LNCaP clone FGC (cell line): ENCODE measurements around the gene ELAPOR1.
A peak's percentile ranks its signal among the peaks of the same experiment; 100 is the strongest.

Experiments
- DNase-seq: peaks from one replicate; pipeline ENCODE4 v3.0.0-alpha.2; 2011; ENCODE audit warnings: low read depth
- H3K4me3 ChIP-seq: 2 replicates; pipeline ENCODE4 v1.5.1; 2011; ENCODE audit warnings: mild to moderate bottlenecking, low read depth, low read length, control low read depth
- TF ChIP-seq, protein P1 (sequence below): IDR thresholded peaks from 2 replicates; pipeline ENCODE4 v1.5.1; 2012; ENCODE audit warnings: mild to moderate bottlenecking; ENCODE audit not compliant: control insufficient read depth, insufficient read depth; ENCODE audit errors: extremely low read depth

ELAPOR1 gene

DNA sequence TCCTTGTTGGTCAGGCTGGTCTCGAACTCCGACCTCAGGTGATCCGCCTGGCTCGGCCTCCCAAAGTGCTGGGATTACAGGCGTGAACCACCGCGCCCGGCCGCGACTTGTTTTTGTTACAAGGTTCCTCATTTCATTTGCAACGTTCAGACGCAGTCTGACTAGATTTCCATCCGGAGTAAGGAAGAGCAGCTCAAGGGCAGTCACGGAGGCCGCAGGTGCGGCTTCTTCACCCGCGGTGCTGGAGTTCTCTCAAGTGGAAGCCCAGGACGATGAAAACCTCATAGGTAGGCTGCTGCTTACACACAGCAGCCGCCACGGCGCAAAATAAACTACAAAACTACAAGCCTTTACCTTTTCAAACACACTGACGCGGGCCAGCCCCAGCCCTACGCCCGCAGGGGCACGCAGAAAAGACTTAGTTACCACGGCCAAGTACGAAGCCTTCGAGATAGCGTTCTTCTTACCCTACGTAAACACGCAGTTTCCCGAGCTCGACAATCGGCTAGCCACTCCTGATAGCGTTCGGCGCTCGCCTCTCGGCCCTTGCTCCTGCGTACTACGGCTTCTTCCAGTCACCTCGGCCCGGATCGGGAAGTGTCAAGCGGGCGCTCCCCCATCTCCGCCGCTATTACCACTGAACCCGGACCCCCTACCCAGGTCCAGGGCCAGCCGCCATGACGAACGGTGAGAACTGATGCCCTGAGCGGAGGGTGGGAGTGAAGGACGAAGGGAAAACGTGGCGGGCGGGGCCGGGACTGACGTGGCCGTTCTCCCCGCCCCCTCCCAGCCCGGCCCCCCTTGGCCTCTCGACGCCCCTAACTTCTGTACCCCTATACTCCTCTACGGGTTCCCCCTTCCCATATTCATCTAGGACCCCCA lies 23.5 kb upstream of the ELAPOR1 start, which contains the start of gene TMEM167B:
TSS of gene TMEM167B (plus strand) at position 569 of the 882 bp plus-strand sequence. CDS start at position 678, 109 bp downstream.
- TF ChIP-seq, protein P1, sequence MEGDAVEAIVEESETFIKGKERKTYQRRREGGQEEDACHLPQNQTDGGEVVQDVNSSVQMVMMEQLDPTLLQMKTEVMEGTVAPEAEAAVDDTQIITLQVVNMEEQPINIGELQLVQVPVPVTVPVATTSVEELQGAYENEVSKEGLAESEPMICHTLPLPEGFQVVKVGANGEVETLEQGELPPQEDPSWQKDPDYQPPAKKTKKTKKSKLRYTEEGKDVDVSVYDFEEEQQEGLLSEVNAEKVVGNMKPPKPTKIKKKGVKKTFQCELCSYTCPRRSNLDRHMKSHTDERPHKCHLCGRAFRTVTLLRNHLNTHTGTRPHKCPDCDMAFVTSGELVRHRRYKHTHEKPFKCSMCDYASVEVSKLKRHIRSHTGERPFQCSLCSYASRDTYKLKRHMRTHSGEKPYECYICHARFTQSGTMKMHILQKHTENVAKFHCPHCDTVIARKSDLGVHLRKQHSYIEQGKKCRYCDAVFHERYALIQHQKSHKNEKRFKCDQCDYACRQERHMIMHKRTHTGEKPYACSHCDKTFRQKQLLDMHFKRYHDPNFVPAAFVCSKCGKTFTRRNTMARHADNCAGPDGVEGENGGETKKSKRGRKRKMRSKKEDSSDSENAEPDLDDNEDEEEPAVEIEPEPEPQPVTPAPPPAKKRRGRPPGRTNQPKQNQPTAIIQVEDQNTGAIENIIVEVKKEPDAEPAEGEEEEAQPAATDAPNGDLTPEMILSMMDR: no peak
- peak within 1 kb of the TSS; percentile 94 for H3K4me3 ChIP-seq
- peak; percentile 85 for DNase-seq

DNA sequence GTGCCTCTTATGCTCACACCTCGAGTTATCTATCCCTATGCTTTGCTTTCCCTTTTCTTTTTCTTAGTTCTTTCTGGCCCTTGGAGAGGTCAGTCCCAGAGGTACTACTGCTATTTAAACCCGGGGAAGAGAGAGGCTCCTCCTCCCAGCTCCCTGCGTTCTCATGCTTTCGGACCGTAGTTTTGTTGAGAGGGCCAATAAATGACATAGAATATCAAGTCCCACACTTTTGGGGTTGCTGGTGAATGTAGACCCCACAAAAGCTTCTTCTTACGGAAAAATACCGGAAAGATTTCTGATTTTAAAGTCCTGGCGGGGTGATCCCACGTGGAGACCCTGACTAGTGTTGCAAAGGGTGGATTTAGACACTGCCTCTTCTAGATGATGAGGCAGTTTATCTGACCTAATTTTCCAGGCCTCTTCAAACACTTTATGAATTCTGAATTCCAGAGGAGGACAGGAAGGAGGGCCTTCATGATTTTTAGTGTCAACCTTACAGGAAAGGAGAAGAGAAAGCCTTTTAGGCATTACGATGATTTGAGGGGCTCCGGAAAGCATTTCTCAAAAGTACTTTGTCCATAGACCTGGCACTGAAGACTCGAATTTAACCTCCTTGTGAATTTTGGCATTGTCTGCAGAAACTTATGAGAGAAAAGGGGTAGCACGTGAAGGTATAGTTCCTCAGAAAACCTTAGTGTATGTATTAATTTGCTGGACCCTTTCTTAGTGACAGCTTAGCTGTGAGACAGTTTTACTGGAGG lies 22.7 kb upstream of the ELAPOR1 start:
- TF ChIP-seq, protein P1: no peak
- peak overlapping the region; percentile 94 for H3K4me3 ChIP-seq
- no peak for DNase-seq

DNA sequence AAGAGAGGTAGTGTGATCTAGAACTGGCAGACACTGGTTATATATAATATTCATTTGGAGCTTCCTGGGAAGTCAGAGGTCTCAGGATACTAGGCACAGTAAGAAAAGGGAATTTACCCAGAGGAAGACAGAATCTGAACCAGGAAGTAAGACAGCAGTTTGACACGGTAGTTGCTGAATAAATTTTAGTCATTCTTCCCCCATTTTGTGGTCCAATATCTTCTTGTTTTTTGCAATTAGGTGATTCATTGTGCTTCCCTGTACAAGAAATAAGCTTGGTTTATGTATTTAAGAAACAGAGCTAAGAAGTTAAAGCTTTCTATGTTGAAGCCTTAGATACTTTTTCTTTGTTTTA lies 22.1 kb upstream of the ELAPOR1 start:
- DNase-seq: no peak
- H3K4me3 ChIP-seq: peak overlapping the region; percentile 94
- TF ChIP-seq, protein P1: no peak

DNA sequence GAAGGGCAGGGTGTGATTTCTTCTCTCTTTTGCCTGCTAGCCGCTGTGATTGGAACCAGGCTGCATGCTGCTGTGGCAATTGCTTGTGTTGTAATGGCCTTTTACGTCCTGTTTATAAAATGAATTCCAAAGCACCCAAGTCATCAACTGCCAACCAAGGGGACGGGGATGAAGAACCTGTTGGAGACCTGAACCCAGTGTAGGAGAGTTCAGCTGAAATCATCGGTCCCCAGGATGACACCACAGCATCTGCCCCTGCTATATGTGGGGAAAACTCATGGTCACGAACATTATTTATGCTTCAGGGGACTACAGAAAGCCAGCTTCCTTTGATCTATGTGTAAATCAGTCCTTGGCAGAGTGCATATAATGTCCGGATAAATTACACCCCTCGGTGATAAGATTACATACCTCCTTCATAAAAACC lies 19.5 kb upstream of the ELAPOR1 start:
- no peak overlapping the region for H3K4me3 ChIP-seq
- TF ChIP-seq, protein P1: no peak
- no peak for DNase-seq

DNA sequence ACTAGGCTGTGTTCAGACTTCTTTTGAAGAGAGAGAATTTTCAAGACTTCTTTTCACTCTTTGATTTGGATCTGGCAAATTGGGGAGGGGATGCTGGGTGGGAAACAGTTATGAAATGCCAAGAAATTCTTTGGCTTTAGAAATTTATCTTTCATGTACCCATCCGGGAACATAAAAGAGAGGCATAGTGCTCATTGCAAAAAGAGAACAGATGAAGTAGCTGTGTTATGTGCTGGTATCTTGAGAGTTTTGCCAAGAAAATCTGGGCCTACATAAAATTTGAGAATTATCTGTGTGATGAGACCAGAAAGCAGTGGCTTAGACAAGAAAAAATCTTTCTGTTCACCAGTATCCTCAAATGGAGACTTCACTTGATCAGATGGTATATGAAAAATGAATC lies 19.0 kb upstream of the ELAPOR1 start:
- H3K4me3 ChIP-seq: no peak overlapping the region
- DNase-seq: no peak
- TF ChIP-seq, protein P1: no peak

DNA sequence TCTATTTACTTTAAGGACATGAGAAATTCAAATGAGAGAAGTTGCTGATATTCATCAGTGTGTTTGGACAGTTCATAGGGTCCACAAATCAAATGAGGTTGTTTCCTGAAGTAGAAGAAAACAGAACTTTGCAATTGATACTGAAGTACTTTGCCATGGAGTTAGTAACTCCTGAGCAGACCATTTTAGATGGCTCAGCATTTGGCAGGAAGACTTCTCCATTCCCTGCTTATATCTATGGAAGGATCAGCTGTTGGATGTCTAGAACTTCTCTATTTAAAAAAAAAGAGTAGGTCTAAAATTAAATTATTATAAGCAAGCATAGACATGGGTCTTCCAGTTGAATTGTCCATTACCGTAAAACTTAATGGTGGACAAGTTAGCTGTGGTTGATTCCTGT lies 18.3 kb upstream of the ELAPOR1 start:
- no peak for DNase-seq
- TF ChIP-seq, protein P1: no peak
- H3K4me3 ChIP-seq: no peak overlapping the region
